ENCODE results near the gene DTNB. TPM values are rescaled to one million over a fixed set of nuclear protein-coding genes. Genes with fewer than 3 reads are reported as not detected.

DTNB gene
- total RNA-seq, 4 donors from 2014 or later = 2.2 to 7.8 (median 3.9) TPM

DNA sequence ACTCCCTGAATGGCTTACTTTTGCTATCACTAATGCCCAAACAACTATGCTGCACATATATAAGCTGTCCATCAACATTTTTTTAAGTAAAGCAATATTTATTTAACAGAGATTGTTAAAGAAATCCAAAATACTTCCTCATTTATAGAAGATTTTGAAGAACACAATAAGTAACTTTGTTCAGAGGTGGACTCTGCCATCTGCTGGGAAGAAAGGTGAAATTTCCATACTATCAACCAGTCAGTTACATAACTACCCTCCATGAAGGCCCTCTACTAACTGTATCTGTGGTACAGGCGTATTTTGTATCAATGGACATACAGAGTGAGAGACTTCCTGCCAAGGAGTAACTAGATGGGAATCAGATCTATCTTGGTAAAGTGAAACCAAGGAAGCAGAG lies 106.0 kb downstream of the DTNB start:
- no peak for DNase-seq
- in situ Hi-C loops (cut with MboI; ENCODE audit: low pct_ligation_motif_present in 1 of 4, low pct_unique_long_range_greater_than_20kb in 1 of 4, low sequenced_read_pairs in 3 of 4) = no loop called here
- no peak for TF ChIP-seq POLR2A (IDR thresholded peaks at IDR 0.05)
- TF ChIP-seq, protein P1, sequence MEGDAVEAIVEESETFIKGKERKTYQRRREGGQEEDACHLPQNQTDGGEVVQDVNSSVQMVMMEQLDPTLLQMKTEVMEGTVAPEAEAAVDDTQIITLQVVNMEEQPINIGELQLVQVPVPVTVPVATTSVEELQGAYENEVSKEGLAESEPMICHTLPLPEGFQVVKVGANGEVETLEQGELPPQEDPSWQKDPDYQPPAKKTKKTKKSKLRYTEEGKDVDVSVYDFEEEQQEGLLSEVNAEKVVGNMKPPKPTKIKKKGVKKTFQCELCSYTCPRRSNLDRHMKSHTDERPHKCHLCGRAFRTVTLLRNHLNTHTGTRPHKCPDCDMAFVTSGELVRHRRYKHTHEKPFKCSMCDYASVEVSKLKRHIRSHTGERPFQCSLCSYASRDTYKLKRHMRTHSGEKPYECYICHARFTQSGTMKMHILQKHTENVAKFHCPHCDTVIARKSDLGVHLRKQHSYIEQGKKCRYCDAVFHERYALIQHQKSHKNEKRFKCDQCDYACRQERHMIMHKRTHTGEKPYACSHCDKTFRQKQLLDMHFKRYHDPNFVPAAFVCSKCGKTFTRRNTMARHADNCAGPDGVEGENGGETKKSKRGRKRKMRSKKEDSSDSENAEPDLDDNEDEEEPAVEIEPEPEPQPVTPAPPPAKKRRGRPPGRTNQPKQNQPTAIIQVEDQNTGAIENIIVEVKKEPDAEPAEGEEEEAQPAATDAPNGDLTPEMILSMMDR (IDR thresholded peaks at IDR 0.05) = peak; percentile 21 to 38 (median 32)
- Histone ChIP-seq H3K4me3 (no peak overlapping the region), H3K4me1 (peaks cover 0 to 8% (median 0%) of the 10 kb centered on the region in 4 donors), H3K27me3 (no peaks in the 10 kb centered on the region), H3K36me3 (no peaks in the 10 kb centered on the region), H3K9me3 (no peaks in the 10 kb centered on the region), H3K27ac (peak overlapping the region in 1 of 4 donors; percentile 6)
- intact Hi-C loops (cut with DNase I; ENCODE audit: low total_unique reads) = no loop called here
- 38 to 67% methylated on average over 1 of the region's 1 CpG for WGBS, 2 donors (ENCODE audit: low coverage in 1 of 2)

DNA sequence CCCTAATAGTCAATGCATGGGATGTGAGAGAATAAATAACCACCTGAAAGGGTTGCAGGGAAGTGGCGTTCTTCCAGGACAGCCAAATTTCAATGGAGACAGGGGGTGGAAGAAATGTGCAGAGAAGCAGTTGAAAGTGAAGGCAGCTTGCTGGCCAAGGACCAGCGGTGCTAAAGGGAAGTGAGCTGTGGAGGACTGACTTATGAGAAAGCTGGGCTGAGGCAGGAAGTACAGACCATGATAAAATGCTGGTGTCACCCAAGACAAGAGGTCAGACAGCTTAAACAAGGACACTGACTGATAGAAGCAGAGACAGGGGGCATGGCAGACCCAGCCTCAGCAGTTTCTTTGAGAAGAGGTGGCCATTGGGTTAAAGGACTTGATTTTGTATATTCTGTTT lies 106.7 kb downstream of the DTNB start:
- Histone ChIP-seq H3K36me3 (no peaks in the 10 kb centered on the region), H3K27me3 (no peaks in the 10 kb centered on the region), H3K9me3 (no peaks in the 10 kb centered on the region), H3K27ac (peak overlapping the region in 1 of 4 donors; percentile 6), H3K4me3 (no peak overlapping the region), H3K4me1 (peaks cover 0 to 8% (median 0%) of the 10 kb centered on the region in 4 donors)
- TF ChIP-seq, protein P1 (IDR thresholded peaks at IDR 0.05) = no peak
- TF ChIP-seq POLR2AphosphoS5 (IDR thresholded peaks at IDR 0.05) (no peak), POLR2A (IDR thresholded peaks at IDR 0.05) (no peak), EP300 (IDR thresholded peaks at IDR 0.05; ENCODE audit: low read depth) (no peak)
- in situ Hi-C loops (cut with MboI; ENCODE audit: low pct_ligation_motif_present in 1 of 4, low pct_unique_long_range_greater_than_20kb in 1 of 4, low sequenced_read_pairs in 3 of 4) = no loop called here
- WGBS, 2 donors (ENCODE audit: low coverage in 1 of 2) = 48 to 71% methylated on average over 1 to 2 of the region's 2 CpGs
- intact Hi-C loops (cut with DNase I; ENCODE audit: low total_unique reads) = no loop called here
- DNase-seq = peak; percentile 35

DNA sequence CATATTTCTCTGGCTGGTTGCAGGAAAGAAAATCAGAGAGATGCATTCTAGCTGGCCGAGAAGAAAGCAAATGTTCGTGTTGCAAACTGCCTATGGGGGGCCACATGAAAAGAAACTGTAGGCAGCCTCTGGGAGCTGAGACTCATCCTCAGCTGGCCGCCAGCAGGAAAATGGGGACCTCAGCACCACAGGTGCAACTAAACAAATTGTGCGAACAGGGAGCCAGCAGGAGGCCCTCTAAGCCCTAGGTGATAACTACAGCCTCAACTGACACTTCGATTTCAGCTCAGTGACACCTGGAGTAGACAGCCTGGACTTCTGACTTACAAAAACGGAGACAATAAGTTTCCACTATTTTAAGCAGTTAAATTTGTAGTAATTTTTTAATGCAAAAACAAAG lies 107.3 kb downstream of the DTNB start:
- no peak overlapping the region for H3K4me3 ChIP-seq
- no peak overlapping the region for H3K27ac ChIP-seq
- intact Hi-C loops (cut with DNase I; ENCODE audit: low total_unique reads) (no loop called here), in situ Hi-C loops (cut with MboI; ENCODE audit: low pct_ligation_motif_present in 1 of 4, low pct_unique_long_range_greater_than_20kb in 1 of 4, low sequenced_read_pairs in 3 of 4) (no loop called here)
- 89 to 96% methylated on average over 3 to 6 of the region's 6 CpGs for WGBS, 2 donors (ENCODE audit: low coverage in 1 of 2)
- H3K27me3 ChIP-seq = no peaks in the 10 kb centered on the region
- no peak for DNase-seq
- TF ChIP-seq POLR2AphosphoS5 (IDR thresholded peaks at IDR 0.05) (no peak), EP300 (IDR thresholded peaks at IDR 0.05; ENCODE audit: low read depth) (no peak)
- TF ChIP-seq, protein P1 (IDR thresholded peaks at IDR 0.05) = no peak
- H3K4me1 ChIP-seq = peaks cover 0 to 8% (median 0%) of the 10 kb centered on the region in 4 donors
- no peaks in the 10 kb centered on the region for H3K36me3 ChIP-seq
- H3K9me3 ChIP-seq = no peaks in the 10 kb centered on the region

DNA sequence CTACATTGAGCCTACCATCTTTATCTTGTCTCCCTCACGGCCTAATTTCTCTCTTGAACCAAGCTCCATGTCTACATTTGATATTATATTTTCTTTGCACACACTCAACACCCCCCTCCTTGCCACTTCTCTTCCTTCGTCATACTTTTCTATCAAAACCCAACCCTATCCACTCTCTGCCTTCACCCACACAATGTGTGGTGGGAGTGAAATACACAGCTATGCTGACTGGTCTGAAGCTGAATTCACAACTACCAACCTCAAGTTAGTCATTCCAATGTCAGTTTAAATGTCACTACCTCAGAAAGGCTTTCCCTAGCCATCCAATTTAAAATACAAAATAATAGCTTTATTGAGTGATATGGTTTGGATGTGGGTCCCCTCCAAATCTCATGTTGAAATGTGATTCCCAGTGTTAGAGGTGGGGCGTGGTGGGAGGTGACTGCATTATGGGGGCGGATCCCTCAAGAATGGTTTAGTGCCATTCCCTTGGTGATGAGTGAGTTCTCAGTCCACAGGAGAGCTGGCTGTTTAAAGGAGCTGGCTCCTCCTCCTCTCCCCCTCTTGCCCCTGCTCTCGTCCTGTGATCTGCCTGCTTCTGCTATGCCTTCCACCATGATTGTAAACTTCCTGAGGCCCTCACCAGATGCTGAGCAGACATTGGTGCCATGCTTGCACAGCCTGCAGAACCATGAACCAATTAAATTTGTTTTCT lies 112.1 kb downstream of the DTNB start:
- H3K27ac ChIP-seq = no peak overlapping the region

More for the DNA sequence above, 112.1 kb downstream of the DTNB start:
- peaks cover 0 to 5% (median 0%) of the 10 kb centered on the region in 4 donors for H3K4me1 ChIP-seq
- DNase-seq = no peak
- in situ Hi-C loops (cut with MboI; ENCODE audit: low pct_ligation_motif_present in 1 of 4, low pct_unique_long_range_greater_than_20kb in 1 of 4, low sequenced_read_pairs in 3 of 4) (no loop called here), intact Hi-C loops (cut with DNase I; ENCODE audit: low total_unique reads) (no loop called here)
- WGBS, 2 donors (ENCODE audit: low coverage in 1 of 2) = 91 to 98% methylated on average over 4 to 5 of the region's 5 CpGs
- H3K4me3 ChIP-seq = no peak overlapping the region
- no peaks in the 10 kb centered on the region for H3K27me3 ChIP-seq
- no peaks in the 10 kb centered on the region for H3K36me3 ChIP-seq
- no peaks in the 10 kb centered on the region for H3K9me3 ChIP-seq
- no peak for TF ChIP-seq EP300 (IDR thresholded peaks at IDR 0.05; ENCODE audit: low read depth)
- no peak for TF ChIP-seq POLR2AphosphoS5 (IDR thresholded peaks at IDR 0.05)
- TF ChIP-seq POLR2A (IDR thresholded peaks at IDR 0.05) = no peak
